Measurements from ENCODE around the gene UST. TPM values are rescaled to one million over a fixed set of nuclear protein-coding genes. Genes with fewer than 3 reads are reported as not detected.

Gene UST
- total RNA-seq, 1 donor from 2014 or later, result 33.3 TPM

DNA sequence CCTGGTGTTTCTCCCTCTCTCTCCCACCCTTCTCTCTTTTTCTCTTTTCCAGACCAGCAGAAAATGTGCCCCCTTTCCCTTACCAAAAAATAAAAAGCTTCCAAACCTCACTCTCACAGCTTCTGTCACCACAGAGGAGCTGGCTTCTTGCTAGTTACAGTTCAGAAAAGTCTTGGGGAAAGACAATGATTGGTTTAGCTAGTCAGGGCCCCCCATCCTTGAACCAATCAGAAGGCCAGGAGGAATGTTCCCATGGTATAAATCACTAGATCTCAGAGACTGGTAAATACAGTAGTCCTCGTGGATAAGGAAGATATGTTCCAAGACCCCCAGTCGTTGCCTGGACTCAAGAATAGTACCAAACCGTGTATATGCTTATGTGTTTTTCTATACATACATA lies 339.5 kb downstream of the UST start:
- no peaks in the 10 kb centered on the region for H3K36me3 Mint-ChIP-seq
- H3K9me3 ChIP-seq (ENCODE audit: low read depth), result no peaks in the 10 kb centered on the region
- no peaks in the 10 kb centered on the region for H3K4me1 ChIP-seq
- no peaks in the 10 kb centered on the region for H3K27me3 Mint-ChIP-seq (ENCODE audit: insufficient read depth, low read depth)
- no peak for DNase-seq (ENCODE audit: low spot score)
- H3K9me3 Mint-ChIP-seq, result no peaks in the 10 kb centered on the region
- H2AFZ ChIP-seq (replicated peaks), result no peak overlapping the region
- no peak overlapping the region for H3K4me3 ChIP-seq
- no peak overlapping the region for H3K4me2 ChIP-seq
- H3K4me1 Mint-ChIP-seq, result peaks cover 2% of the 10 kb centered on the region
- TF ChIP-seq EZH2phosphoT487 (IDR thresholded peaks at IDR 0.05), result no peak
- TF ChIP-seq, protein P1, sequence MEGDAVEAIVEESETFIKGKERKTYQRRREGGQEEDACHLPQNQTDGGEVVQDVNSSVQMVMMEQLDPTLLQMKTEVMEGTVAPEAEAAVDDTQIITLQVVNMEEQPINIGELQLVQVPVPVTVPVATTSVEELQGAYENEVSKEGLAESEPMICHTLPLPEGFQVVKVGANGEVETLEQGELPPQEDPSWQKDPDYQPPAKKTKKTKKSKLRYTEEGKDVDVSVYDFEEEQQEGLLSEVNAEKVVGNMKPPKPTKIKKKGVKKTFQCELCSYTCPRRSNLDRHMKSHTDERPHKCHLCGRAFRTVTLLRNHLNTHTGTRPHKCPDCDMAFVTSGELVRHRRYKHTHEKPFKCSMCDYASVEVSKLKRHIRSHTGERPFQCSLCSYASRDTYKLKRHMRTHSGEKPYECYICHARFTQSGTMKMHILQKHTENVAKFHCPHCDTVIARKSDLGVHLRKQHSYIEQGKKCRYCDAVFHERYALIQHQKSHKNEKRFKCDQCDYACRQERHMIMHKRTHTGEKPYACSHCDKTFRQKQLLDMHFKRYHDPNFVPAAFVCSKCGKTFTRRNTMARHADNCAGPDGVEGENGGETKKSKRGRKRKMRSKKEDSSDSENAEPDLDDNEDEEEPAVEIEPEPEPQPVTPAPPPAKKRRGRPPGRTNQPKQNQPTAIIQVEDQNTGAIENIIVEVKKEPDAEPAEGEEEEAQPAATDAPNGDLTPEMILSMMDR (IDR thresholded peaks at IDR 0.05), result no peak
- TF ChIP-seq EZH2 (IDR thresholded peaks at IDR 0.05), result no peak
- no peaks in the 10 kb centered on the region for H3K79me2 ChIP-seq (ENCODE audit: low read depth)
- no peak overlapping the region for H3K27ac Mint-ChIP-seq
- no peak overlapping the region for H3K9ac ChIP-seq
- no peak overlapping the region for H3K27ac ChIP-seq
- no peaks in the 10 kb centered on the region for H3K27me3 ChIP-seq
- H3K36me3 ChIP-seq, result no peaks in the 10 kb centered on the region
- H3K4me3 Mint-ChIP-seq, result no peak overlapping the region
- H4K20me1 ChIP-seq (ENCODE audit: low read depth), result no peaks in the 10 kb centered on the region
- no peaks in the 10 kb centered on the region for H3F3A ChIP-seq (ENCODE audit: low read depth)

DNA sequence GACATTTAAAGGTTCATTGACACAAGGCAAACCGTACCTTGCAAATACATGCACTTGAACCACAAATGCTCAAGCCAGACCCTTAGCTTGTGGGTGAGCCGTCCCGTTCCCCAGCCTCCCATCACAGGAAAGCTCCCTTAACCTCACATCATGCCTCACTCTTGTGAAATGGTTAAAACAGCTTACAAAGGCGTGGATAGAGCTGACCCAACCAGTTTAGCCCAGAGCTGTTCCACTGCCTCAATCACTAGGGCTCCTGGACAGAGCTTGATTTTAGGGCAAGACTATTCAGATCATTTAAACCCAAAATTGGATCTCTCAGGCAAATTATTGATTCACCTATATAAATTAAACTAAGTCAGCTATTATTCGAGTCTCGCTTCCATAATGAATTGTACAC lies 341.1 kb downstream of the UST start:
- Histone ChIP-seq H3K4me3 (no peak overlapping the region), H3F3A (ENCODE audit: low read depth) (no peaks in the 10 kb centered on the region), H3K4me2 (no peak overlapping the region), H2AFZ (replicated peaks) (no peak overlapping the region), H3K9me3 (ENCODE audit: low read depth) (no peaks in the 10 kb centered on the region), H3K9ac (no peak overlapping the region), H3K36me3 (no peaks in the 10 kb centered on the region), H3K27me3 (no peaks in the 10 kb centered on the region), H3K4me1 (no peaks in the 10 kb centered on the region), H3K27ac (no peak overlapping the region), H4K20me1 (ENCODE audit: low read depth) (no peaks in the 10 kb centered on the region), H3K79me2 (ENCODE audit: low read depth) (no peaks in the 10 kb centered on the region)
- no peaks in the 10 kb centered on the region for H3K36me3 Mint-ChIP-seq
- H3K4me3 Mint-ChIP-seq, result no peak overlapping the region
- H3K9me3 Mint-ChIP-seq, result no peaks in the 10 kb centered on the region
- no peak overlapping the region for H3K27ac Mint-ChIP-seq
- H3K4me1 Mint-ChIP-seq, result peaks cover 7% of the 10 kb centered on the region
- H3K27me3 Mint-ChIP-seq (ENCODE audit: insufficient read depth, low read depth), result peaks cover 3% of the 10 kb centered on the region
- TF ChIP-seq, protein P1 (IDR thresholded peaks at IDR 0.05), result no peak
- no peak for TF ChIP-seq EZH2phosphoT487 (IDR thresholded peaks at IDR 0.05)
- no peak for TF ChIP-seq EZH2 (IDR thresholded peaks at IDR 0.05)
- no peak for DNase-seq (ENCODE audit: low spot score)

DNA sequence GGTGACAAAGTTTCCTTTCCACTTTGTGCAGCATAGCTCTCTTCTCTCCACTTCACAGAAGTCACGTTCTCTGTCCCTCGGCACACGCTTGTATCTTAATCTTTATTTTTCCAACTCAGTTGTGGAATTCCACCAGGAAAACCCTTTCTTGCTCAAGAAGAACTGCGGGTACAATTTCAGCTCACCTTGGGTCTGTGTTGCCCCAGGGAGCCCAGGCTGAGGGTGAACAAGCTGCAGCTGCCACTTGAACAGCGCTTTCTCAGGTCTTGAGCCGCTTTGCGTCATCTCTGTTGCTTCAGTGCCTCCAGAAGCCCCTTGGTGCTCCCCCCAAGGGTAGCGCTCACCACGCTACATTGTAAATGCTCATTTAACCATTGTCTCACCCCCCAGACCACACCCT lies 341.5 kb downstream of the UST start:
- H3K36me3 Mint-ChIP-seq, result no peaks in the 10 kb centered on the region
- no peaks in the 10 kb centered on the region for H3K9me3 ChIP-seq (ENCODE audit: low read depth)
- H3F3A ChIP-seq (ENCODE audit: low read depth), result no peaks in the 10 kb centered on the region
- no peaks in the 10 kb centered on the region for H4K20me1 ChIP-seq (ENCODE audit: low read depth)
- H3K27ac ChIP-seq, result no peak overlapping the region
- no peaks in the 10 kb centered on the region for H3K36me3 ChIP-seq
- H3K4me3 Mint-ChIP-seq, result no peak overlapping the region
- no peaks in the 10 kb centered on the region for H3K9me3 Mint-ChIP-seq
- no peaks in the 10 kb centered on the region for H3K27me3 ChIP-seq
- H3K4me1 Mint-ChIP-seq, result peaks cover 5% of the 10 kb centered on the region
- no peak overlapping the region for H3K4me2 ChIP-seq
- H2AFZ ChIP-seq (replicated peaks), result no peak overlapping the region
- no peaks in the 10 kb centered on the region for H3K79me2 ChIP-seq (ENCODE audit: low read depth)
- TF ChIP-seq EZH2phosphoT487 (IDR thresholded peaks at IDR 0.05) (no peak), EZH2 (IDR thresholded peaks at IDR 0.05) (no peak)
- TF ChIP-seq, protein P1 (IDR thresholded peaks at IDR 0.05), result no peak
- DNase-seq (ENCODE audit: low spot score), result no peak
- H3K4me1 ChIP-seq, result no peaks in the 10 kb centered on the region
- H3K27ac Mint-ChIP-seq, result no peak overlapping the region
- no peak overlapping the region for H3K4me3 ChIP-seq
- H3K9ac ChIP-seq, result no peak overlapping the region
- peaks cover 3% of the 10 kb centered on the region for H3K27me3 Mint-ChIP-seq (ENCODE audit: insufficient read depth, low read depth)
